ENCODE results near the gene NNMT.

NNMT gene

GRCh38 chr11:114285599-114285998, 10.6 kb upstream of the NNMT start:
- DNase-seq, result no peak

GRCh38 chr11:114286229-114286628, 10.0 kb upstream of the NNMT start:
- no peak for DNase-seq

GRCh38 chr11:114287154-114287553, 9.0 kb upstream of the NNMT start:
- no peak for DNase-seq

- no peak for DNase-seq
Observed at GRCh38 chr11:114288136-114288535, 8.1 kb upstream of the NNMT start.

- DNase-seq, result no peak
Observed at GRCh38 chr11:114289779-114290178, 6.4 kb upstream of the NNMT start.

- no peak for DNase-seq
Observed at GRCh38 chr11:114290503-114291235, 5.5 kb upstream of the NNMT start.

GRCh38 chr11:114291381-114291780, 4.8 kb upstream of the NNMT start:
- DNase-seq, result no peak

GRCh38 chr11:114291842-114292680, 4.1 kb upstream of the NNMT start:
- DNase-seq, result no peak

- DNase-seq, result no peak
Observed at GRCh38 chr11:114293201-114293711, 2.9 kb upstream of the NNMT start.

GRCh38 chr11:114296605-114297372, 590 bp downstream of the NNMT start:
- no peak for DNase-seq

- DNase-seq, result no peak
Observed at GRCh38 chr11:114297806-114298709, 1.9 kb downstream of the NNMT start.

- DNase-seq, result no peak
Observed at GRCh38 chr11:114298710-114299109, 2.5 kb downstream of the NNMT start.

- DNase-seq, result no peak
Observed at GRCh38 chr11:114301088-114301487, 4.9 kb downstream of the NNMT start.

GRCh38 chr11:114301927-114302326, 5.7 kb downstream of the NNMT start:
- DNase-seq, result no peak

GRCh38 chr11:114302663-114303062, 6.5 kb downstream of the NNMT start:
- DNase-seq, result no peak

- no peak for DNase-seq
Observed at GRCh38 chr11:114304065-114304464, 7.9 kb downstream of the NNMT start.

GRCh38 chr11:114304969-114305368, 8.8 kb downstream of the NNMT start:
- no peak for DNase-seq

GRCh38 chr11:114307524-114308203, 11.5 kb downstream of the NNMT start:
- DNase-seq, result no peak

GRCh38 chr11:114308689-114309089, 12.5 kb downstream of the NNMT start:
- no peak for DNase-seq

GRCh38 chr11:114309517-114309916, 13.3 kb downstream of the NNMT start:
- DNase-seq, result no peak

- no peak for DNase-seq
Observed at GRCh38 chr11:114310095-114310494, 13.9 kb downstream of the NNMT start.

GRCh38 chr11:114311946-114312345, 15.7 kb downstream of the NNMT start:
- DNase-seq, result no peak
